GM12878 (cell line): Measurements from ENCODE around the gene PLA2G4A. TPM values are rescaled to one million over a fixed set of nuclear protein-coding genes. Genes with fewer than 3 reads are reported as not detected.

Experiments used
- ATAC-seq: fragments of 200-7000 bp; cut with Tn5 transposase; 3 replicates; pipeline ENCODE4 v1.9.1; 2020; ENCODE audit warnings: mild to moderate bottlenecking, moderate library complexity
- BruUV-seq: library from RNA; stranded (reverse); fragments of 400-500 nt; replicated peaks from 2 replicates; lab custom pipeline; 2021; lab: Mats Ljungman, UMichigan
- CTCF ChIA-PET: fragments of 300-600 bp; sonication (Branson Sonifier 250); formaldehyde crosslinking; extraction: SDS; loops from one replicate; lab custom pipeline; 2021; ENCODE audit warnings: inconsistent platforms; lab: Yijun Ruan, JAX
- POLR2A ChIA-PET: fragments of 350-600 bp; formaldehyde crosslinking; extraction: SDS; loops from one replicate; lab custom pipeline; 2021; ENCODE audit warnings: inconsistent platforms; lab: Charles Lee
- RAD21 ChIA-PET: fragments of 300-600 bp; sonication (Branson Sonifier 250); formaldehyde crosslinking; loops from one replicate; lab custom pipeline; 2023; ENCODE audit warnings: antibody characterized with exemption; ENCODE audit not compliant: unreplicated experiment; lab: Charles Lee
- SMC1A ChIA-PET: fragments of 300-600 bp; sonication (Branson Sonifier 250); formaldehyde crosslinking; loops from one replicate; lab custom pipeline; 2023; ENCODE audit not compliant: unreplicated experiment, uncharacterized antibody; lab: Charles Lee
- DNase-seq: peaks from one replicate; pipeline ENCODE4 v3.0.0-alpha.2; 2011; ENCODE audit warnings: low read depth, low spot score
- FAIRE-seq: peaks from 3 replicates; lab custom pipeline; 2011; peaks lifted over from hg19 to GRCh38; lab: Jason Lieb, UNC
- H2AFZ ChIP-seq: 2 replicates; pipeline ENCODE4 v1.6.0; 2011; ENCODE audit warnings: low read depth, low read length, control low read depth; ENCODE audit not compliant: control insufficient read depth
- H3K27ac ChIP-seq: 2 replicates; pipeline ENCODE4 v1.5.1; 2011; ENCODE audit warnings: control low read depth; ENCODE audit not compliant: control insufficient read depth, insufficient read depth
- H3K27me3 ChIP-seq, 2 experiments: replicated peaks in 1 of 2; 2 replicates each; pipeline versions ENCODE4 v1.6.0 to v1.6.1; 2011; ENCODE audit warnings: low read length in 1 of 2; ENCODE audit not compliant: control insufficient read depth in 2 of 2, insufficient read depth in 2 of 2
- H3K36me3 ChIP-seq, 2 experiments: 2 replicates each; pipeline ENCODE4 v1.5.1; 2011; ENCODE audit warnings: low read length in 1 of 2; ENCODE audit not compliant: control insufficient read depth in 2 of 2, insufficient read depth in 2 of 2
- H3K4me1 ChIP-seq: 2 replicates; pipeline ENCODE4 v1.6.1; 2011; ENCODE audit warnings: mild to moderate bottlenecking, low read length, moderate library complexity, mixed read lengths; ENCODE audit not compliant: control insufficient read depth, insufficient read depth
- H3K4me2 ChIP-seq: 2 replicates; pipeline ENCODE4 v1.6.0; 2011; ENCODE audit warnings: control low read depth; ENCODE audit not compliant: control insufficient read depth, insufficient read depth
- H3K4me3 ChIP-seq: fragments of 200-600 bp; sonication (generic); 2 replicates; pipeline ENCODE4 v1.5.1; 2016
- H3K79me2 ChIP-seq: 2 replicates; pipeline ENCODE4 v1.6.0; 2011; ENCODE audit warnings: low read length; ENCODE audit not compliant: control insufficient read depth, insufficient read depth
- H3K9ac ChIP-seq: 2 replicates; pipeline ENCODE4 v1.8.0; 2011; ENCODE audit warnings: low read length, control low read depth, mixed read lengths; ENCODE audit not compliant: control insufficient read depth, insufficient read depth
- H3K9me3 ChIP-seq: replicated peaks from 3 replicates; pipeline ENCODE4 v1.5.1; 2011; ENCODE audit warnings: mild to moderate bottlenecking, low read length; ENCODE audit not compliant: control insufficient read depth, insufficient read depth
- H4K20me1 ChIP-seq: 2 replicates; pipeline ENCODE4 v1.6.0; 2011; ENCODE audit not compliant: control insufficient read depth, insufficient read depth
- CHD4 ChIP-seq: fragments of 200-600 bp; sonication (generic); IDR thresholded peaks from 2 replicates; pipeline ENCODE4 v1.6.1; 2016; ENCODE audit warnings: mild to moderate bottlenecking
- HSF1 ChIP-seq: fragments of 150-350 bp; IDR thresholded peaks from 2 replicates; pipeline ENCODE4 v1.6.1; 2014; ENCODE audit warnings: mild to moderate bottlenecking, low read depth, low read length
- RCOR1 ChIP-seq: conservative IDR thresholded peaks from 2 replicates; pipeline ENCODE4 v1.6.1; 2012; ENCODE audit warnings: low read depth, low read length, improper control_type of control experiment
- SIX5 ChIP-seq: IDR thresholded peaks from 2 replicates; pipeline ENCODE4 v1.6.1; 2011; ENCODE audit warnings: mild to moderate bottlenecking, low read depth, low read length, moderate library complexity; ENCODE audit not compliant: severe bottlenecking
- SUPT20H ChIP-seq: IDR thresholded peaks from 2 replicates; pipeline ENCODE4 v1.6.1; 2011; ENCODE audit warnings: low read depth, mild to moderate bottlenecking, low read length, moderate library complexity, borderline replicate concordance; ENCODE audit not compliant: control insufficient read depth
- TAF1 ChIP-seq: IDR thresholded peaks from 2 replicates; pipeline ENCODE4 v1.6.1; 2011; ENCODE audit warnings: mild to moderate bottlenecking, low read depth, low read length, borderline replicate concordance
- USF1 ChIP-seq: IDR thresholded peaks from 2 replicates; pipeline ENCODE4 v1.6.1; 2011; ENCODE audit warnings: borderline replicate concordance, low read depth, mild to moderate bottlenecking, moderate library complexity, mixed read lengths, low read length; ENCODE audit not compliant: insufficient read depth; ENCODE audit errors: extremely low read length
- YBX1 ChIP-seq: fragments of 450-650 bp; IDR thresholded peaks from 2 replicates; pipeline ENCODE4 v1.6.1; 2016; ENCODE audit warnings: antibody characterized with exemption
- ZNF384 ChIP-seq: IDR thresholded peaks from 2 replicates; pipeline ENCODE4 v1.6.1; 2012; ENCODE audit warnings: low read depth, mild to moderate bottlenecking, low read length, improper control_type of control experiment, borderline replicate concordance
- ZNF592 ChIP-seq: fragments of 450-650 bp; IDR thresholded peaks from 2 replicates; pipeline ENCODE4 v1.6.1; 2017; ENCODE audit warnings: mild to moderate bottlenecking, moderate library complexity
- whole genome bisulfite sequencing: methylation state at CpG from one replicate; pipeline ENCODE4 v1.1.6; 2016; ENCODE audit warnings: low lambda C conversion rate; ENCODE audit not compliant: insufficient replicate concordance, insufficient coverage; ENCODE audit errors: missing lambda C conversion rate; 5-methylcytosine and 5-hydroxymethylcytosine counted together
- in situ Hi-C: fragments of 300-500 bp; cut with MboI; formaldehyde crosslinking; loops from 9 replicates; pipeline ENCODE4 v1.14.3; 2018; ENCODE audit warnings: mixed read lengths
- intact Hi-C: fragments of 100-400 bp; cut with micrococcal nuclease; formaldehyde crosslinking; loops from one replicate; pipeline ENCODE4 v1.14.2; 2022; ENCODE audit not compliant: unreplicated experiment
- polyA plus RNA-seq, 11 experiments: library from polyadenylated mRNA; depleted of rRNA in 4 of 11; unstranded in 6 of 11; stranded (reverse) in 5 of 11; fragments of >200 nt; fragmentation: Nextera tagmentation in 4 of 11; fragmentation: Illumina TruSeq in 1 of 11; extraction: Ambion mirVana in 4 of 11; extraction: Trizol in 1 of 11; gene quantifications; 1 replicate in 1 of 11; 2 replicates in 10 of 11; pipeline versions ENCODE4 v1.2.1 to v1.2.3, GENCODE V29; 2011 to 2016; ENCODE audit warnings: inconsistent platforms in 2 of 11, missing spikeins in 2 of 11, low read depth in 1 of 11
- total RNA-seq, 4 experiments: library from RNA; depleted of rRNA in 3 of 4; stranded (reverse); fragments of >200 nt in 3 of 4; fragmentation: Illumina TruSeq in 1 of 4; extraction: Trizol in 1 of 4; gene quantifications; 2 replicates each; pipeline versions ENCODE4 v1.2.1 to v1.2.3, GENCODE V29; 2013 to 2021
- TF ChIP-seq, protein P1 (sequence below): fragments of 450-650 bp; IDR thresholded peaks from 2 replicates; pipeline ENCODE4 v1.6.1; 2017; ENCODE audit warnings: low read depth, mild to moderate bottlenecking, moderate library complexity

Gene PLA2G4A
- total and polyA plus RNA-seq, 10 of the 15 experiments (the other 5 are each of a cell fraction or from before 2014, with no cell fraction given) = 0.70 to 3.3 (median 1.5) TPM; not detected in 1

DNA sequence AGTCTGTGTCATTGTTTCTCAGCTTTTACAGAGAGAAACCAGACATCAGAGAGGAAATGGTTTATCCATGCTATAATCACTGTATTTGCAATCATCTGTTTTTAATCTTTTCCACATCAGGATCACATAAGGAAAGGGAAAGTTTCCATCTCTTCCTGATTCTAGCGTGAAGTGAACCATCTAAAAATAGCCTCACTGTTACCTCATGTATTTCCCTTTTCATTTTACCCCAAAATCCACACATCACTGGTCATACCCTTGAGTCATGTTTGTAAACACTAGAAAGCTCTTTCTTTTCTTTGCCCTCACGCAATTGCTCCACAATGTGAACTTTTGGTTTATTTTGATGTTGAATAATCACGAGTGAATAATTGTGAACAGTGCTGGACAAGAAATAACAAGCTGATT lies 146.0 kb downstream of the PLA2G4A start:
- Histone ChIP-seq H2AFZ (no peak overlapping the region), H3K27ac (no peak overlapping the region), H3K4me2 (no peak overlapping the region), H4K20me1 (no peaks in the 10 kb centered on the region), H3K9ac (no peak overlapping the region), H3K79me2 (no peaks in the 10 kb centered on the region), H3K36me3 (no peaks in the 10 kb centered on the region), H3K27me3 (no peaks in the 10 kb centered on the region), H3K9me3 (no peaks in the 10 kb centered on the region), H3K4me1 (no peaks in the 10 kb centered on the region), H3K4me3 (no peak overlapping the region)
- ChIA-PET SMC1A (interaction anchor here (0.8 to 1.7 kb wide), 3 partner anchors 12 to 369 kb away, joined by 3 to 7 read pairs (median 5); no protein-coding TSS in a partner anchor), CTCF (interaction anchor here (0.8 to 1.4 kb wide), 3 partner anchors 8 to 12 kb away, joined by 3 to 4 read pairs (median 3); no protein-coding TSS in a partner anchor), RAD21 (no interaction called here), POLR2A (no interaction called here)
- in situ Hi-C loops (no loop called here), intact Hi-C loops (no loop called here)
- DNase-seq = no peak
- FAIRE-seq = no peak
- TF ChIP-seq YBX1 = no peak
- TF ChIP-seq, protein P1, sequence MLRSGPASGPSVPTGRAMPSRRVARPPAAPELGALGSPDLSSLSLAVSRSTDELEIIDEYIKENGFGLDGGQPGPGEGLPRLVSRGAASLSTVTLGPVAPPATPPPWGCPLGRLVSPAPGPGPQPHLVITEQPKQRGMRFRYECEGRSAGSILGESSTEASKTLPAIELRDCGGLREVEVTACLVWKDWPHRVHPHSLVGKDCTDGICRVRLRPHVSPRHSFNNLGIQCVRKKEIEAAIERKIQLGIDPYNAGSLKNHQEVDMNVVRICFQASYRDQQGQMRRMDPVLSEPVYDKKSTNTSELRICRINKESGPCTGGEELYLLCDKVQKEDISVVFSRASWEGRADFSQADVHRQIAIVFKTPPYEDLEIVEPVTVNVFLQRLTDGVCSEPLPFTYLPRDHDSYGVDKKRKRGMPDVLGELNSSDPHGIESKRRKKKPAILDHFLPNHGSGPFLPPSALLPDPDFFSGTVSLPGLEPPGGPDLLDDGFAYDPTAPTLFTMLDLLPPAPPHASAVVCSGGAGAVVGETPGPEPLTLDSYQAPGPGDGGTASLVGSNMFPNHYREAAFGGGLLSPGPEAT = no peak
- TF ChIP-seq ZNF384 = no peak
- TF ChIP-seq SIX5 = no peak
- no peak for TF ChIP-seq ZNF592
- TF ChIP-seq TAF1 = no peak
- no peak for TF ChIP-seq CHD4
- no peak for TF ChIP-seq SUPT20H
- no peak for TF ChIP-seq RCOR1
- TF ChIP-seq USF1 = no peak
- TF ChIP-seq HSF1 = no peak
- ATAC-seq = no peak
- WGBS = 0% methylated on average over 3 of the region's 3 CpGs
- BruUV-seq = no TSS peak
